Measurements from ENCODE around the gene ASIC5.
"Not testable (repeated sequence)": the region's sequence is repeated elsewhere in the genome, so short reads cannot be mapped to it uniquely, and the experiment has no call there.

The ASIC5 gene

GRCh38 chr4:155799116-155799793, 66.8 kb downstream of the ASIC5 start:
- no peak for DNase-seq

GRCh38 chr4:155797581-155797980, 68.5 kb downstream of the ASIC5 start:
- DNase-seq: not testable (repeated sequence)

GRCh38 chr4:155795991-155796390, 70.1 kb downstream of the ASIC5 start:
- no peak for DNase-seq

- DNase-seq: no peak
These were observed 71.4 kb downstream of the ASIC5 start for GRCh38 chr4:155794589-155795236.

GRCh38 chr4:155789982-155790381, 76.1 kb downstream of the ASIC5 start:
- DNase-seq: no peak

GRCh38 chr4:155789391-155789790, 76.7 kb downstream of the ASIC5 start:
- DNase-seq: no peak

- peak; percentile 19 to 44 for DNase-seq
These were observed 78.9 kb downstream of the ASIC5 start for GRCh38 chr4:155787113-155787710.

GRCh38 chr4:155785828-155786227, 80.2 kb downstream of the ASIC5 start:
- no peak for DNase-seq

GRCh38 chr4:155784637-155785036, 81.4 kb downstream of the ASIC5 start:
- no peak for DNase-seq

- DNase-seq: no peak
These were observed 84.7 kb downstream of the ASIC5 start for GRCh38 chr4:155781249-155781831.

GRCh38 chr4:155780775-155781174, 85.3 kb downstream of the ASIC5 start:
- DNase-seq: no peak
